Stromal cell of bone marrow (primary cell): ENCODE data around the gene UTP15.

Experiments used
- DNase-seq: peaks from one replicate; pipeline ENCODE4 v3.0.0-alpha.2; 2012; ENCODE audit warnings: low read depth

The UTP15 gene

GRCh38 chr5:73565969-73566547 lies 515 bp downstream of the UTP15 start:
- DNase-seq, result no peak

GRCh38 chr5:73582285-73583145 lies 17.0 kb downstream of the UTP15 start:
- DNase-seq, result no peak

DNA sequence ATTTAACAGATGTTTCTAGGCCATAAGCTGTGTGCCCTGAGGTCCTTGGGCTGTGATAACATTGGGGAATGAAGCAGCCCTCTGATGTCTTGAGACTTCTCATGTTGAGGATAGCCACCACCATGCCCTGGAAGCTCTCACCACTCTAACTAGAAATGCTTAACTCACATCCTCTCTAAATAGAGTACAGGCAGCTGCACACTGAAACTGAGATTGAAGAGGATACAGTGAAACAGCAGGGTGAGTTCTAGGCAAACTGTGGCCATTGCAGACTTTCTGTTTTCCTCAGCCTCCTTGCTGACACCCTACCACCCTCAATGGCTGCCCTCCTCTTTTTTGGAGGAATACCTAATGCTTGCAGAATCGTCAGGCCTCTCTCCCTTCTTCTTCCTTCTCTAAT lies 22.4 kb downstream of the UTP15 start:
- DNase-seq, result no peak

DNA sequence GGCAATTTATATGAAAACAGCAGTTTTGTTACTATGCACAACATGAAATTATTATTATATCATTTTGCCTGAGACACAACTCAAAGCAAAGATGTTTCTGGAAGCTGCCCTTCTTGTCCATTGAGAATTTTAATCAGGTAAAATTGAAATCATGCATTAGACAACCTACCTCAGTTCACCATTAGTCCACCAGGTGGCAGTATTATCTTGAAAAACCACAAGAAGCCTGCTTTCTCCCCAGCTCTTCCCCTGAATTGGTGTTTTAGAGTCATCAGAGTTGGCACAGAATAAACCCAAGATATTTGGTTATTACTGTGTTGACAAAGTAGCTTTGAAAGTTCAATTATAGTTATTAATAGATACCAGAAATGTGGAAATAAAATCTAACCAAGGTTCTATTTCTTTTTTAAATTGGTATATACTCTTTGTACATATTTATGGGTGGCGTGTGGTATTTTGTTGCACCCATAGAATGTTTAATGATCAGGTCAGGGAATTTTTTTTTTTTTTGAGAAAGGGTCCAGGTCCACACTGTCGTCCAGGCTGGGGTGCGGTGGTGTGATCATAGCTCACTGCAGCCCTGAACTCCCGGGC lies 25.7 kb downstream of the UTP15 start:
- DNase-seq, result peak; percentile 75

GRCh38 chr5:73591698-73592501 lies 26.4 kb downstream of the UTP15 start:
- no peak for DNase-seq

DNA sequence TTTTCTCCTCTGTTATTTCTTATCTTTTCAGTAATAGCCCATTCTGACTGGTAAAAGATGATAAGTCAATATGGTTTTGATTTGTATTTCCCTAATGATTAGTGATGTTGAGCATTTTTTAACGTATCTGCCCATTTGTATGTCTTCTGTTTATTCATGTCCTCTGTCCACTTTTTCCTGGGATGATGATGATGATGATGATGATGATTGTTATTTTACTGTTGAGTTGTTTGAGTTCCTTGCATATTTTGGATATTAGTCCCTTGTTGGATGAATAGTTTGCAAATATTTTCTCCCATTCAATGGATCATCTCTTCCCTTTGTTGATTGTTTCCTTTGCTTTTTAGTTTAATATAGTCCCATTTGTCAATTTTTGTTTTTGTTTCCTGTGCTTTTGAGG lies 27.0 kb downstream of the UTP15 start:
- DNase-seq, result no peak

- DNase-seq, result no peak
Observed at GRCh38 chr5:73596705-73597328, 31.3 kb downstream of the UTP15 start.

GRCh38 chr5:73599380-73599779 lies 33.8 kb downstream of the UTP15 start:
- no peak for DNase-seq

GRCh38 chr5:73603998-73604397 lies 38.5 kb downstream of the UTP15 start:
- DNase-seq, result no peak

GRCh38 chr5:73605223-73606087 lies 39.9 kb downstream of the UTP15 start:
- no peak for DNase-seq

DNA sequence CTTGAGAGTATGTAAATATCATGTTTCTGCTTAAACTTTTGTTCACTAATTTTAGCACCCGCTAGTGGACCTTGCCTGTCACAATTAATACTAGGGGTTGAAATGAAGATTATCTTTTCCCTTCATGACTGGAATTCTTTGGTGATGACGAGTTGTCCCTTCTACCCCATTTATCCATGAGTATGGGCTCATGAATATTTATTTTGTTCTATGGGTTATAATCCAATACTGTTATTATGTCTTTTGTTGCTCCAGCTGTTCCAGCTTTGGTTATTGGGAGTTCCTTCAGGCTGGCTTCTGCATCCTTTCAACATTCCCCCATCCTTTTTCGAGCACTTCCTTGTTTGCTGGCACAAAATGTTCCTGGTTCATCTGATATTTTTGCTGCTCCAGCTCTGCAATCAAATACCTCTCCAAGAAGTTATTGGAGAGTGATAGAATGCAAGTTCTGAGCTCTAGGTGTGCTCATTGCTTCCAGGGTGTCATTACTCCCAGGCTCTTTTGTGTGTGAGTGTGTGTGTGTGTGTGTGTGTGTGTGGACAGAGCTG lies 40.7 kb downstream of the UTP15 start:
- no peak for DNase-seq

- no peak for DNase-seq
Observed at GRCh38 chr5:73607228-73607627, 41.7 kb downstream of the UTP15 start.

DNA sequence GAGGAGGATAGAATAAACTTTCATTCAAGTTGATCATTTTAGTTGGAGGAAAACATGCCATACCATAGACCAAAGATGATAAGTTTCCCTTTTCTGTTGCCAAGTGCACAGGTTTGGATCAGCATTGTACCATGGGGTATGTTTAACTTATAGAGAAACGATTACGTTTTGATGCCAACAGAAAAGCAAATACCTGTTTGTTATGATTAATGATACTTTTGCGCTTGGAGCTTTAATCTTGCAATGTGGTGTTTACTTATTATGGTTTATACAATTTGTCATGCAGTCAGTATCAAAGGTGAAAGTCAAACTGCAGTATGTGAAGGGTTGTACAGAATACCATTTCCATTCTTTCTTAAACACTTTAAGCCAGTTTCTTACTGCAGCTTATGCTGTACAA lies 47.3 kb downstream of the UTP15 start:
- DNase-seq, result no peak

- DNase-seq, result no peak
Observed at GRCh38 chr5:73615085-73615484, 49.5 kb downstream of the UTP15 start.

DNA sequence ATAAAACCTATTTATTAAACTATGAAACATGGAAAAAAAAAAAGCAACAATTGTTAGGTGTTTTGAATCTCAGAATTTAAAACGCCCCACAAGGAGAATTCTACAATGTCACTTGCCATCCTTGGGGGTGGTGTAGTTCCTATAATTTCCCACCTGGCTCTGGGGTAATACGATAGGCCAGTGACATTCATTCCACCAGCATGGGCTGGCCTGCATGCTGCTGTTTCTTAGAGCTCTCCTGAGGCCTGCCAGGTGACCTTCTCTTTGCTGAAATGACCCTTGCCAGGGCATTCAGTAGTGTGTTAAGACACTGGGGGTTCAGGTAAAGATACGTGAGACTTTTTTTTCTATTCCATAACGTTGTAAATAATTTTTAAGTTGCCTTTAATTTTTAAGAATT lies 50.4 kb downstream of the UTP15 start:
- no peak for DNase-seq

- DNase-seq, result no peak
Observed at GRCh38 chr5:73617510-73618279, 52.2 kb downstream of the UTP15 start.

- no peak for DNase-seq
Observed at GRCh38 chr5:73619606-73620333, 54.2 kb downstream of the UTP15 start.

GRCh38 chr5:73620334-73620687 lies 54.8 kb downstream of the UTP15 start:
- DNase-seq, result no peak

- no peak for DNase-seq
Observed at GRCh38 chr5:73623060-73623459, 57.5 kb downstream of the UTP15 start.
